ENCODE data around the gene ZFP14.

Gene ZFP14

DNA sequence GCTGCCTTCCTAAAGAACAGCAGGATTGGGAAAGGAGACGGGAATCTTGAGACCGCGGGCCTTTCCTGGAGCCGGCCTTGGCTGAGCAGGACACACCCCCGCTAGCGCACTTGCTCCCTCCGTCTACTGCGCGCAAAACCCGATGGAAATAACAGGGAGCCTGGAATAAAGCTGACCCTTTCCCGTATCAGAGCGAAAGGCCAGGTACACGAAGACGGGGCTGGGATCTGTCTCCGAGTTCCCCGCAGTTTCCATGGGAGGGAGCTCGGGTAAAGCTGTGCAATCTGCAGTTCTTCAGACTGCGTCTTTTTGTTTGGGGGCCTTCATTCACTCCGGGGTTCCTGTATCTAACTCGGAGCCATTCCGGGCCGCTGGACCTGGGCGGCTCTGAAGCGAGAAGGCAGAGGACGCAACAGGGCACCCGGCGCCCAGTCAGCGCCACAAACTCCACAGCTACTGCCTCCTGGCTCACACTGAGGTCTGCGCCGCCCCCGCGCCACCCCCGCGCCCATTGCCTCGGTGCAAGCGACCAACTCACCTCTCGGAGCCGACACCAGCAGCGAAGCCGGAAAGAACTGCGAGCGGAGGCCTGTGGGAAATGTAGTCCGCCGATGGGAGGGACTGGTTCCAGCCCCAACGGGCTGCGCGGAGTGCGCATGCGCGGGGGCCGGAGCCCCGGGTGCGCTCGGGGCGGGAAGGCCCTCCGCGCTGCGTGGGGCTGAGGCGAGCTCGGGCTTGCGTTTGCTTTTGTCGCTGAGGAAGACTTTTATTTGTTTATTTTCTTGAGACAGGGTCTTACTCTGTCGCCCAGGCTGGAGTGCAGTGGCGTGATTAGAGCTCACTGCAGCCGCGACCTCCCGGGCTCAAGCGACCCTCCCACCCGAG is at the start of gene ZFP14:
Gene ZFP14, minus strand, starts transcription at position 577 of the 885 bp plus-strand sequence. CDS start 11,309 bp downstream, outside the sequence.
- DNase-seq = peak; percentile 97 to 98

- DNase-seq = no peak
Measured at GRCh38 chr19:36423925-36424324, 44.9 kb upstream of the ZFP14 start.

DNA sequence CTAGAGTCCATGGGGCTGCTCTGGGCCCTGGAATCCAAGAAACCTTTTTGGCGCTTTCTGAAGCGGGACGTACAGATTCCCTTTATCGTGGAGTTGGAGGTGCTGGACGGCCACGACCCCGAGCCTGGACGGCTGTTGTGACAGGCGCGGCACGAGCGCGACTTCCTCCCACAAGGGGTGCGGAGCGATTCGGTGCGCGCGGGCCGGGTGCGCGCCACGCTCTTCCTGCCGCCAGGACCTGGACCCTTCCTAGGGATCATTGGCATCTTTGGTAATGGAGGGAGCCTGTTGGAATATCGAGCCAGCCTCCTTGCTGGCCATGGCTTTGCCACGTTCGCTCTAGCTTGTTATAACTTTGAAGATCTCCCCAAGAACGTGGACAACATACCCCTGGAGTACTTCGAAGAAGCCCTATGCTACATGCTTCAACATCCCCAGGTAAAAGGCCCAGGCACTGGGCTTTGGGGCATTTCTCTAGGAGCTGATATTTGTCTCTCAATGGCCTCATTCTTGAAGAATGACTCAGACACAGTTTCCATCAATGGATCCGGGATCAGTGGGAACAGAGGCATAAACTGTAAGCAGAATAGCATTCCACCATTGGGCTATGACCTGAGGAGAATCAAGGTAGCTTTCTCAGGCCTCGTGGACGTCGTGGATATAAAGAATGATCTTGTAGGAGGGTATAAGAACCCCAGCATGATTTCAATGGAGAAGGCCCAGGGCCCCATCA is 42.9 kb upstream of the ZFP14 start:
- no peak for DNase-seq

GRCh38 chr19:36420961-36421748 is 42.2 kb upstream of the ZFP14 start:
- DNase-seq = no peak

DNA sequence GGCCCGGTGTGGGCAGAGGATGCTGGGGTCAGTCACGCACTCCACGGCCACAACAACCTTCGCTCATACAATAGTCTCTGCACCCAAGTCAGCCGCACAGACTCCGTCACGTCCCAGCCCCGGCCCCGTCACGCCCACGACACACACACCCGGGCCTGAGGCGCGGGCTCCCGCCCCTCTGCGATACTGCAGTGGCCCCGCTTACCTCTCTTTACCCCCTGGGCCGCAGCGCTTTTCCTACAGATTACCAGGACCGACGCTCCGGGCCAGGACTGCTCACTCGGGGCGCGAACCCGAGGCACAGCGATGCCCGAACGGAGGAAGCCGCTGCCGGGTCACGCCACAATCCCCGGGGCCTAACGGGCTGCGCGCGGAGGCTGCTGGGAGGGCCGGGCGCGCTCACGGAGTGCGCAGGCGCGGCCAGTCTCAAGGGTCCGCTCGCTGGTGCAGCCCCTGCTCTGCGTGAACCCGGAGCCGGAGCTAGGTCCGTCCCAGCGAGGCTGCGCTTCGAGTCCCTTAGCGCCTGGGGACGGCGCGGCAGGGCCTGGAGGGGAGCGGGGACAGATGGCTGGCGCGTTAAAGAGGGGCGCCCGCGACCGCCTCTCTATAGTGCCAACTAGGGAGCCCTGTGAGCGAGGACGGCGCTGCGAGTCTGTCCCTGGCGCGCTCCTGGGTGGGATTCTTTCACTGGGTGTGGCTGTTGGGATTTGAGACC is 39.4 kb upstream of the ZFP14 start, which contains the start of gene ZFP82:
Gene ZFP82, minus strand, starts transcription at position 358 of the 715 bp plus-strand sequence. CDS start 8,855 bp downstream, outside the sequence.
- peak; percentile 71 to 96 for DNase-seq

- DNase-seq = no peak
Measured at GRCh38 chr19:36417752-36418286, 38.8 kb upstream of the ZFP14 start.

- DNase-seq = no peak
Measured at GRCh38 chr19:36409841-36410240, 30.8 kb upstream of the ZFP14 start.

DNA sequence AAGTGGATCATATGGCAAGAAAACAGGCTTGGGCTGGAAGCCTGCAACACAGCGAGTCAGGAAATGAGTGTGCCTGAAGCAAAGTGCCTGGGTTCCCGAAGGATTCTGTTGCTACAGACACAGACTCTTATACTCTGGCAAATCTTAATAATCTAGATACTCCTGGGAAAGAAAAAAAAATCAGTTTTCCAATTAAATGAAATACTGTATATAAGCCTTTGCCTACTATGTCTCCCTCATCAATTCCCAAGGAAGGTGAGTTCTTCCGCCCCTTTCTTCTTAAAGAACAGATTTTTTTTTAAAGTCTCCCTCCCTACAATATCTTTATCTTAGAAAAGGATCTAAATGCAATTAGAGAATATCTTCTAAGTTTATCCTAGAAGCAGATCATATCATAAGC is 29.1 kb upstream of the ZFP14 start:
- no peak for DNase-seq

DNA sequence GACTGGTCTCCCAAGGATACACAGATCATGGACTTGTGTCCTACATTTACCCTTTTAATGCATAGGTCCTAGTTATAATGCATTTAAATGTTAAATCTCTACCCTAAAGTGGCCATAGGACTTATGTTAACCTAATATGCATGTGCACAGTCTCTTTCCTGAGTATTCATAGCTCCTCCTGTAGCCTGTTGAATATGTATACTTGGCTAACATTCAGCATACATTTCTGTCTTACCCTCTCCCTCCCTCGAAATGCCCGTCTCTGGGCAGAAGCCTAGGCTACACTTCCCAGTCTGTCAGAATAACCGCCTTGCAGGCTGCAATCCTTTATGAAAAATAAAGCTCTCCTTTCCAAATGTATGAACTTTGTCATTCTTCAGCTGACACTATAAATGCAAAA is 25.5 kb upstream of the ZFP14 start:
- no peak for DNase-seq

DNA sequence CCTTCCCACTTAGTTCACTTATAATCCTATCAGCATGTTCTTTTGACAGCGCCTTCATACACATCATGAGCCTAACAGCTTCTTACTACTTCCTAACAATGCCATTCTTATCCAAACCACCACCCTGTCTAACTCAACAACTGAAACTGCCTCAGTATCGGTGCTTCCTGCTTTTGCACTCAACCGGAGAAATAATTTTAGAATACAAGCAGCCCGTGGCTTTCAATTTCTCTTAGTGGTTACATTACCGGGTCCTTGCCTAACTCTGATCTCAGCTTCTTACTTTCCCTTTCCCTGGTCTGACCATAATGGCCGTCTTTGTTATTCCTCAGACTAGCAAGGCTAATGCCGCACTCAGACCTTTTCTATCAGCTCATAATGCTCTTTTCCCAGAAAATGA is 22.5 kb upstream of the ZFP14 start:
- DNase-seq = no peak

- no peak for DNase-seq
Measured at GRCh38 chr19:36398571-36398970, 19.6 kb upstream of the ZFP14 start.

DNA sequence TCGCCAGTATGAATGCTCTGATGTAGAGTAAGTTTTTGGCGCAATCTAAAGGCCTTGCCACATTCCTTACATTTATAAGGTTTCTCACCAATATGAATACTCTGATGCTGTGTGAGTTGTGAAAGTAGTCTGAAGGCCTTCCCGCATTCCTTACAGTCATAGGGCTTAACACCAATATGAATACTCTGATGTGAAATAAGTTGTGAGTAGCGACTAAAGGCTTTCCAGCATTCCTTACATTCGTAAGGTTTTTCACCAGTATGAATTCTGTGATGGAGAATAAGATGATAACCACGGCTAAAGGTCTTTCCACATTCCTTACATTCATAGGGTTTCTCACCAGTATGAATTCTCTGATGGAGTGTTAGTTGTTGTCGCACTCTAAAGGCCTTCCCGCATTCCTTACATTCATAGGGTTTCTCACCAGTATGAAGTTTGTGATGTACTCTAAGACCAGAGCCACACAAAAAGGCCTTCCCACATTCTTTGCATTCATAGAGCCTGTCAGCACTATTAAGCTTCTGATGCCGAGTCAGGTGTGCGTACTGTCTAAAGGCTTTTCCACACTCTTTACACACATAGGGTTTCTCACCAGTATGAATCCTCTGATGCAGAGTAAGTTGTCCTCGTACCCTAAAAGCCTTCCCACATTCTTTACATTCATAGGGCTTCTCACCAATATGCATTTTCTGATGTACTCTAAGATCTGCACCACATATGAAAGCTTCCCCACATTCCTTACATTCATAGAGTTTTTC is 14.1 kb upstream of the ZFP14 start:
- no peak for DNase-seq

DNA sequence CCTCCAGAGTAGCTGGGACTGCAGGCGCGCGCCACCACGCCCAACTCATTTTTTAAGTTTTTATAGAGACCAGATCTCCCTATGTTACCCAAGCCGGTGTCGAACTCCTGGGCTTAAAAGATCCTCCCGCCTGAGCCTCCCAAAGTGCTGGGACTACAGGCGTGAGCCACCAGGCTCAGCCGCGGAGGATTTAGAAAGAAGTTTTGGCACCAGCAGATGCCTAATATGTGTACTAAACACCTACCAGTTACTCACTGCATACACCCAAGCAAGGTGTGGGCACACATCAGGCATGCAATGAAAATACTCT is 464 bp upstream of the ZFP14 start:
- DNase-seq = no peak

- no peak for DNase-seq
Measured at GRCh38 chr19:36377541-36378178, 1.3 kb downstream of the ZFP14 start.

DNA sequence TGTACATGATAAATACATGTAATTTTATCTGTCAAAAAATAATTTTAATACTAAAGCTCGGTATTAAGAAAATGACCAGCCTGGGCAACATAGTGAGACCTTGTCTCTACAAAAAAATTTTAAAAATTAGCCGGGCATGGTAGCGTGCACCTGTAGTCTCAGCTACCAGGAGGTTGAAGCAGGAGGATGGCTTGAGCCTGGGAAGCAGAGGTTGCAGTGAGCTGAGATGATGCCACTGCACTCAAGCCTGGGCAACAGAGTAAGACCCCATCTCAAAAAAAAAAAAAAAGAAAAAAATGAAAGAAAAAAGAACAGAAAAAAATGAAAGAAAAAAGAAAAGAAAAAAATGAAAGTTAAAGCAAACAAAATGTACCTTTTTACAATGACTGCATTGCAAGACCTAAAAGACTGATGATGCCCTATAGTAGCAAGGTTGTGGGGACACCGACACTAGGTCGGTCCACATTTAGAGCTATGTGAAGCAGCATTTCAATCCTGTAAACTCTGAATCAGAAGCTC is 5.3 kb downstream of the ZFP14 start:
- DNase-seq = no peak

DNA sequence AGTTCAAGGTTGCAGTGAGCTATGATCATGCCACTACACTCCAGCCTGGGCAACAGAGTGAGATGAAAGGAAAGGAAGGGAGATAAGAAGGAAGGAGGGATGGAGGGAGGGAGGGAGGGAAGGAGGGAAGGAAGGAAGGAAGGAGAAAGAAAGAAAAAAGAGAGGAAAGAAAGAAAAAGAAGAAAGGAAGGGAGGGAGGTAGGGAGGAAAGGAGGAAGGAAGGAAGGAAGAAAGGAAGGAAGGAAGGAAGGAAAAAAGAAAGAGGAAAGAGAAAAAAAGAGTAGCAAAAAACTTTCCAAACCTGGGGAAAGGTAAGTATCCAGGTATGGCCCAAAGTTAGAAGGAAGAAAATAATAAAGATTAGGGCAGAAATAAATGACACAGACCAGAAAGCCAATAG is 7.1 kb downstream of the ZFP14 start:
- no peak for DNase-seq

DNA sequence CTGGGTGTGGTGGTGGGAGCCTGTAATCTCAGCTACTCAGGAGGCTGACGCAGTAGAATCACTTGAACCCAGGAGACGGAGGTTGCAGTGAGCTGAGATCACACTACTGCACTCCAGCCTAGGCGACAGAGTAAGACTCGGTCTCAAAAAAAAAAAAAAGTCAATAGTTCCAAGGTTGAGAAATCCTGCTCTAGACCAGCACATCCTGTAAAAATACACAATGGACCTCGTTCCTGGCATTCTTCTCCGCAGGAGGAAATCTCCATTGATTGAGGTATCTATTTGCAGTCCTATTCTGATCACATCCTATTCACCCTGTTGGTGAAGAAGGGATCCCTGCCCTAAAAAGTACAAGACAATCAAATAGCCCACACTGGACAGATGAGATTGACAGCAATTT is 15.2 kb downstream of the ZFP14 start:
- no peak for DNase-seq

DNA sequence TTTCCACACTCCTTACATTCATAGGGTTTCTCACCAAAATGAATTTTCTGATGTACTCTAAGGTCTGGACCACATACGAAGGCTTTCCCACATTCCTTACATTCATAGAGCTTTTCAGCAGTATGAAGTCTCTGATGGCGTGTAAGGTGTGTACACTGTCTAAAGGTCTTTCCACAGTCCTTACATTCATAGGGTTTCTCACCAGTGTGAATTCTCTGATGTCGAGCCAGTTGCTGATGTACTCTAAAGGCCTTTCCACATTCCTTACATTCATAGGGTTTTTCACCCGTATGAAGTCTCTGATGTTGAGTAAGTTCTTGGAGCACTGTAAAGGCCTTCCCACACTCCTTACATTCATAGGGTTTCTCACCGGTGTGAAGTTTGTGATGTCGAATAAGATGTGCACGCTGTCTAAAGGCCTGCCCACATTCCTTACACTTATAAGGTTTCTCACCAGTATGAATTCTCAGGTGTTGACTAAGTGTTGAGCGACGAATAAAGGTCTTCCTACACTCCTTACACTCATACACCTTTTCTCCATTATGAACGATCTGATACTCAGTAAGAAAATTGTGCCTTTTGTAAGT is 38.1 kb downstream of the ZFP14 start:
- DNase-seq = no peak

- peak; percentile 99 for DNase-seq
Measured at GRCh38 chr19:36331353-36332228, 47.4 kb downstream of the ZFP14 start.
